Measurements from ENCODE around the gene TYW1.
"Not testable (repeated sequence)": the region's sequence is repeated elsewhere in the genome, so short reads cannot be mapped to it uniquely, and the experiment has no call there.

Gene TYW1

DNA sequence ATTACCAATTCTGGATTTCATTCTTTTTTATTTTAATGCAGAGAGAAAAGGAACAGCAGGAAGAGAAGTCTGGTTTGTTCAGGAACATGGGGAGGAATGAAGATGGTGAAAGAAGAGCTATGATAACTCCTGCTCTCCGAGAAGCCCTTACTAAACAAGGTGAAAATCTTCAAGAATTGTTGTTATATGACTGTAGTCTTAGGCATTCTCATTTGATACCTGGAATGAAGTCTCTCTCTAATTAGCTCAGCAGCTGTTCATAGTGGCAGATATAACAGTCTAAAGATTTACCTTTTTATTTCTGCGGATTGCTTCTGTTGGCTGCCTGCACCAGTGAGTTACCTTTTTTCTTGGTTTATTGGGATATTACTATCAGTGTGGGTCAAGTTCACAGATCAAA, 53.3 kb downstream of the TYW1 start:
- not testable (repeated sequence) for DNase-seq

DNA sequence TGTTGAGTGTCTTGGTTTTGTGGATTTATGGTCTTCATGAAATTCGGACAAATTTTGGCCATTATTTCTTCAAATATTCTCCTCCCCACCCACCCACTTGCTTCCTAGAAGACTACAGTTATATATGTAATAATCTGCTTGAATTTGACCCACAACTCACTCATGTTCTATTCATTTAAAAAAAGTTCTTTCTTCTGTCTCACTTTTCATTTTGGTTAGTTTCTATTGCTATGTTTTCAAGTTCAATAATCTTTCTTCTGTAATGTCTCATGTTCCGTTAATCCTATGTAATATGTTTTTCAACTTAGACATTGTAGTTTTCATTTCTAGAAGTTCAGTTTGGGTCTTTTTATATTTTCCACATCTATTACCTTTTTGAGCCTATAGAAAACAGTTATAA, 55.5 kb downstream of the TYW1 start:
- DNase-seq: not testable (repeated sequence)

DNA sequence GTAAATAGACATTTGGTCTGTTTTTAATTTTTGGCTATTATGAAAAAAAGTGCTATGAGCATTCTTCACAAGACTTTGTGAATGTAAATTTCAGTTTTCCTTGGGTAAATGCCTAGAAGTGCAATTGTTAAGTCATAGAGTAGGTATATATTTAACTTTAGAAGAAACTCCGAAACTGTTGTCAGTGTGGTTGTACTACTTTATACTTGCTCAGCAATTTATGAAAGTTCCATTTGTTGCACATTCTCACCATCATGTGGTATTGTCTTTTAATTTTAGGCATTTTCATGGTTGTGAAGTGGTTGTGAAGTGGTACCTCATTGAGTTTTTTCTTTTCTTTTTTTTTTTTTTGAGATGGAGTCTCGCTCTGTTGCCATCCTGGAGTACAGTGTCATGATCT, 60.0 kb downstream of the TYW1 start:
- no peak for DNase-seq

DNA sequence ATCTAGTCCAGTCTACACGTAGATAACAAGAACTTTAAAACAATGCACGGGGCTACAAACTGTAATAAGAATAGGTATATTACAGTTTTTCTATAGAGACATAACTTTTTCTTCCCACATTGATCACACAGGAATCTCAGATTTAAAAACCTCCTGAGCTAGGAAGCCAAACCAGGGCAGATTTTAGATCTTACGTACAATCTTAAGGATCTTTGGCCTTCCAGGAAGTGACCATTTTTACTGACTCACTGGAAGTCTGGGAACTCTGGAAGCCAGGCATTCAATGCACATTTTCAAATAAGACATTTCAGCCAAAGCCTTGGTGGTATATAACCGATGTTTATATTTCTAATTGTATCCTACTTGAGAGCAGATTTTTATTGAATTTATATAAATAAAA, 64.7 kb downstream of the TYW1 start:
- not testable (repeated sequence) for DNase-seq

DNA sequence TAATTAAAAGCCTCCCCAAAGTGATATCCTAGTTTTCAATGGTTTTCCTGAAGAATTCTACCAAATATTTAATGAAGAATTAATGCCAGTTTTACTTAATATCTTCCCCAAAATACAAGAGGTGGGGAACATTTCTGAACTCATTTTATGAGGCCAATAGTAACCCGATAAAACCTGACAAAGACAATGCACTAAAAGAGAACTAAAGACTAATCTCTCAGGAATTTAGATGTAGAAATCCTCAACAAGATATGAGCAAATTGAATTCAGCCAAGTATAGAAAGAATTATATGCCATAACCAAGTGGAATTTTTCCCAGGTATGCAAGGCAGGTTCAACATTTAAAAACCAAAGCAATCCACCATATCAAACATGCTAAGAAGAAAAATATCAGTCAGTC, 66.2 kb downstream of the TYW1 start:
- not testable (repeated sequence) for DNase-seq

DNA sequence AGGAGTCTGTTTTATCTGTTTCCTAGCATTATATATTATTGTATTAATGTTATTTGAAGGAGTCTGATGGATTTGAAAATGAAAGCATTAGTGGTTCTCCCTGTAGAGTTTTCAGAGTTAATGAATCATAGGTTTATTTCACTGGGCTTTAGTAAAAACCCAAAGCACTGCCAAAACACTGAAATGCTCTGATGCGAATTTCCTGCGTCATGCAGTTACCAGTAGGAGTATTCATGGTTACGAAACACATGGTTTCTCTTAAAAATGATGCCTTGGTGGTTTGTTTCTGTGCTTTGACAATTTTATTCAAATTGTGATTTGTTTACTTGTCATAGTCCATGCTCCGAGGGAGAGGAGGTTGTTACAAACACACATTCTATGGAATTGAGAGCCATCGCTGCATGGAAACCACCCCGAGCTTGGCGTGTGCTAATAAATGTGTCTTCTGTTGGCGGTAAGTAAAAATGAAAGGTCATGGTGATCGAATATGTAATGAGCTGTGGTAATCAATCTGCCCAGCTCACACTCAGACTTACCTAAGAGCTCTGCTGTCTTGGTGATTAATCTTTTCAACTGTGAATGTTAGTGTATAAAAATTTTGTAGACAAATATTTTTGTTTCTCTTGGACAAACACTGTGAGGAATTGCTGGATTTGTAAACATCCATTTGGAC, 70.5 kb downstream of the TYW1 start:
- DNase-seq: not testable (repeated sequence)

DNA sequence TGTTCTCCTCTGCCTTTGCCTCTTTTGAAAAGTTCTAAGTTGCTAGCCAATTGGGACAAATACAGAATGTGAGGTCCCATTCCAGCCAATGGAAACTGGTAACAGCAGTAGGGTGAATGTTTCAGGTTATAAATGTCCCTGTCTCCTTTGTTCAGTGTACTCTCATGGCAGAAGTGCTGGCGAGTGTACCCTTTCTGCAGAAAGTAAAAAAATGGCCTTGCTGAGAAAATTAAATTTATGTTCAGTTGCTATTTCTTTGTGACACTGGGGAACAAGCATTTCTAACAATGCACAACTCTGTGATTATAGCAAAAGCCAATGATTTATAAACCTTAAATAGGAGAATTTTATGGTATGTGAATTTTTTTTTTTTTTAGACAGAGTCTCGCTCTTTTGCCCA, 79.5 kb downstream of the TYW1 start:
- not testable (repeated sequence) for DNase-seq

DNA sequence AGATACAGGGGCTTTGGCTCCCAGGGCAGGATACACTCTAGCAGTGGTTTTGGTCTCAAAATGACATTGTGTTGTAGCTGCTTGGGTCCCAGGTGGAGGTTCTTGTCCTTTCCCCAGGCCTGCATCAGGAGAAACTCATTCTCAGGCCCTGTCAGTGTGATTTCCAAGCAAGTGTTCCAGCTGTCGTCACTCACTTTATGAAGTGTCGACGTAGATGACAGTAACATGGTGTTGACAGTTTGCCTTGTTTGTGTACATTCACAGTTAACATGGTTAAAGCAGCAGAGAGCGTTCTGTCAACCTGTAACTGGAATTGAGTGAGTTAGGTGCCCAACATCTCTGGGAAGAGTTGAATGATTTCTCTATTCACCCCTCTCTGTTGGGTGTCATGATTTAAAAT, 86.2 kb downstream of the TYW1 start:
- DNase-seq: not testable (repeated sequence)

DNA sequence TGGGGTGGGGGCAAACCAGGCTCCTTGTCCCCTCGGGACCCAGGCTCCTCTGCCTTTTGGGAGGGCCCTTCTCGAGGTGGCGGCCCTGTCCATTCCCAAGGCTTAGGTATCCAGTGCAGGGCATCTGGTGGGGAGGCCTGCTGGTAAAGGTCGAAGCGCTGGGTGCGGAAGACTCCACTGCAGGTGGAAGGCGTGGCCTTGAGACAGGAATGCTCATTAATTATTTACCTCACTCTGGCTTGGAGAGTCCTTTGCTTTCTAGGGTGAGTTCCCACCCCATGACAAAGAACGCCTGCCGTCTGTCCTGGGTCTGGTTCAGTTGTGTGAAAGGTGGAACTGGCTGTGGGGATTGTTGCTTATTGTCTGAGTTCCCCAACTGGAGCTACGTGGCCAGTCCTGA, 92.6 kb downstream of the TYW1 start:
- not testable (repeated sequence) for DNase-seq

DNA sequence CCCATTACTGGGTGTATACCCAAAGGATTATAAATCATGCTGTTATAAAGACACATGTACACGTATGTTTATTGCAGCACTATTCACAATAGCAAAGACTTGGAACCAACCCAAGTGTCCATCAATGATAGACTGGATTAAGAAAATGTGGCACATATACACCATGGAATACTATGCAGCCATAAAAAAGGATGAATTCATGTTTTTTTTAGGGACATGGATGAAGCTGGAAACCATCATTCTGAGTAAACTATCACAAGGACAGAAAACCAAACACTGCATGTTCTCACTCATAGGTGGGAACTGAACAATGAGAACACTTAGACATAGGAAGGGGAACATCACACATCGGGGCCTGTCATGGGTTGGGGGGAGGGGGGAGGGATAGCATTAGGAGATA, 94.4 kb downstream of the TYW1 start:
- DNase-seq: not testable (repeated sequence)

DNA sequence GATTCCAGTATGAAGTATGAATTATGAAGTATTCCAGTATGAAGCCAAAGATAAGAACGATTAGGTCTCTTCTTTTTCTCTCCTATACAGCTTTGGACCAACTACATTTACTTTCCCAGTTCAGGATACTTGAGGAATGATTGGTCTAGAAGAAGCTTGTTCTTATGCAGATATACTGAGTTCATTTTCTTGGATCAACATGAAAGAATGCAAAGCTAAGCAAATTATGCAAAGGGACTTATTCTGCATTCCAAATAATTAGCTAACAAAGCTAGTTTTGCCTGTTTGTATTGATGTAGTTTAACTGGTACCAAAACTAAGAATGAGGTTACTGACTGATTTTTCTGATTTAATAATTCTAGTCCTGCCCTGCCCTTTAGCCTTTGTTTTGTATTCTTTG, 101.4 kb downstream of the TYW1 start:
- not testable (repeated sequence) for DNase-seq

DNA sequence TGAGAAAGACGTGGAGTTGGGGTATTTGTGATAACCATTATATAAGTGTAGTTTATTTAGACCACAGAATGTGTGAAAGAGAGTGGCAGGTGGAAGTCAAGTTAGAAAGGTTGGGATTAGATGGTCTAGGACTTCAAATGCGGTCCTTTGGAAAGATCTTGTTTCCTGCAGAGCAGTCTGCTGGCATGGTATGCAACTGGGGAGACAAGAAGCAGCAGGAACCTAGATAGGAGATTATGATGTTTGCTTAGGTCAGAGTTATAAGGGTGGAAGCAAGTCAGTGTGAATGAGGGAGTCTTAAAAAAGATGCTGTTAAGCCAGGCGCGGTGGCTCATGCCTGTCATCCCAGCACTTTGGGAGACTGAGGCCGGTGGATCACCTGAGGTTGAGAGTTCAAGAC, 102.8 kb downstream of the TYW1 start:
- DNase-seq: not testable (repeated sequence)

DNA sequence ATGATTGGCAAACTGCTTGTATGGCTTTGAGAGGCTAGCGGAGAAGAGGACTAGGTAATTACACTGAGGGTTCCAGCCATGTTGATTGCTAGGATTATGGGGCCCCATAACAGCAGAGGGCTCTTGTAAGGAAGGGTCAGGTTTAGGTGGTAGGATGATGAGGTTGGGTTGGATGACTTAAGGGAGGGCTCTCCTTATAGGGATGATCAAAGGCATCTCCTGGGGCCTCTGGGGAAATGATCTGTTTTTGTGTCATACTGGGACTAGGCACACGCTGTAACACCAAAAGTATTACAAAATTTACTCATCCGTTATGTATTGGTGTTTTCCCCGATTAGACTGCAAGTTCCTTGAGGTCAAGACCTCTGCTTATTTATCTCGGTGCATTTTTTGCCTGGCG, 103.4 kb downstream of the TYW1 start:
- DNase-seq: not testable (repeated sequence)

DNA sequence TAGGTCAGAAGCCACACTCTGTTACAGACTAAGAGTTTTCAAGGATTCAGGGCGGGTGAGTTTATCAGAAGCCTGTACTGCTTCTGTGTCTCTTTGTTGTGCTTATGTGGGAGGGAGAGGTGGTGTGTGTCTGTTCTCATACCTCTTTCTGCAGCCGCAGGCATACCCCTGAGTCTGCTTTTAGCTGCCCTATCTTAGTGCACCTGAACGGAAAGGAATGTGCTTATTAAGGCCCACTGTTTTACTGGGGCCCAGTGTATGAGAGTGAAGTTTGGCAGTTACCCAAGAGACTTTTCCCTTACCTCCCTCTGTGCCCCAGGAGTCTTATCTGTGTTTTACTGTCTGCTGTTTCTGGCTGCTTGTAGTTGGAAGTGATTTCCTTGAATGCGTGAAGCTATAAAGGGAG, 104.3 kb downstream of the TYW1 start:
- no peak for DNase-seq

DNA sequence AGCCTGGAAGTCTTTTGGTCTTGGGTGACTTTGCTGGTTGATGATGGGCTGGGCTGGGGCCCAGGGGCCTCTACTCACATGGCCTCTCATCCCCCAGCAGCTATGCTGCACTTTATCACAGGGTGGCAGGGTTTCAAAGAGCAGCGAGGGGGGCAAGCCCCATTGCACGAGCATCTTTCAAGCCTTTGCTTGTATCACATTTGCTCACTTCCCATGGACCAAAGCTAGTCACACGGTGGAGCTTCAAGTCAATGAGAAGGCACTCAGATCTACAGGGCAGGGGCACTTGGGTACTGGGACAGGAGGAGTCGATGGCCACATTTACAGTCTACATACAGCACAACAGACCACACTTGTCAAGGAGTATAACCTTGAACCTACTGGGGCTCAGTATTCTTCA, 108.3 kb downstream of the TYW1 start:
- DNase-seq: not testable (repeated sequence)

DNA sequence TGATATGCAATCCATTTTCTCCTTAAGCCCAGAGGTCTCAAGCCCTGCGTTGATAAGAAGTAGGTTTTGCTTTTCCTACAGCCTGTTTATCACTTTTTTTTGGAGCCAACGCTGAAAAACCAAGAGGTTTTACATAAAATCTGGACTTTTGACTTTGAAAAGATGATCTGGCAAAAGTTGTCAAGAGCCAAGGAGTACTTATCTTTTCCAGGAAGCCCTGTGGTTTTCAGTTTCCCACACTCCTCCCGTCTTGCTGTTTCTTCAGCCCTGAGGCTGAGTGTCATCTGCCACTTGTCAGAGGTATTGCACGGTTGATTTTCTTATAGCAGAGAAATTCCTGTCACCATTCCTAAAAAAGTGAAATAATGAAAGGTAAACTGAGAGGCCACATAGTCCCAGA, 108.7 kb downstream of the TYW1 start:
- DNase-seq: no peak

DNA sequence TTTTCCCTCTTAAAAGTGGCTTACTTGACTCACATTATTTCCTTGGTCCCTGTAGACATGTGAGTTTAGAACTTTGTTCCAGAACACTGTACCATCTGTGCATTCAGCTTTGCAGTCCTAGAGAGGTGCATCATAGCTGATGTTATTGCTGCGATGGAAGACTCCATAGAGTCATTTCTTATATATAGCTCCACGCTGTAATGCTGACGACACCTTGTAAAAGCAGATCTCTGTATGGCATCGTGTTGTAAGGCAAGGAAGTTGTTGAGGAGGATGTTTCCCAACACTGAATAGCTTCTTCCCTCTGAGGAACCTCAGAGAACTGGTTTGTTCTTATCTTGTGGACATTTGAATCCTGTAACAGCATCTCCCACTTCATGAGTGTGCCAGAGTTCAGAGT, 109.6 kb downstream of the TYW1 start:
- not testable (repeated sequence) for DNase-seq

DNA sequence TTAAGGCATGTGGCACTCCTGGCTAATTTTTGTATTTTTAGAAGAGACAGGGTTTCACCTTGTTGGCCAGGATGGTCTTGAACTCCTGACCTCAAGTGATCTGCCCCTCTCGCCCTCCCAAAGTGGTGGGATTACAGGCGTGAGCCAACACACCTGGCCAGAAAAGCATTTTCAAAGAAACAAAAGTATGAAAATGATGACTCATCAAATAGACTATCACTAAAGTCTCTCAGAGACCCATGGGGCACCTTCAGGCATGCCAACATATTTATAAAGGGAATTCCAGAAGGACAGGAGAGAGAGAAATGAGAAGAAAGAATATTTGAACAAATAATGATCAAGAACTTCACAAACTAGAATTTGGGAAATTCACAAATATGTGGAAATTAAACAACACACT, 114.7 kb downstream of the TYW1 start:
- DNase-seq: not testable (repeated sequence)

DNA sequence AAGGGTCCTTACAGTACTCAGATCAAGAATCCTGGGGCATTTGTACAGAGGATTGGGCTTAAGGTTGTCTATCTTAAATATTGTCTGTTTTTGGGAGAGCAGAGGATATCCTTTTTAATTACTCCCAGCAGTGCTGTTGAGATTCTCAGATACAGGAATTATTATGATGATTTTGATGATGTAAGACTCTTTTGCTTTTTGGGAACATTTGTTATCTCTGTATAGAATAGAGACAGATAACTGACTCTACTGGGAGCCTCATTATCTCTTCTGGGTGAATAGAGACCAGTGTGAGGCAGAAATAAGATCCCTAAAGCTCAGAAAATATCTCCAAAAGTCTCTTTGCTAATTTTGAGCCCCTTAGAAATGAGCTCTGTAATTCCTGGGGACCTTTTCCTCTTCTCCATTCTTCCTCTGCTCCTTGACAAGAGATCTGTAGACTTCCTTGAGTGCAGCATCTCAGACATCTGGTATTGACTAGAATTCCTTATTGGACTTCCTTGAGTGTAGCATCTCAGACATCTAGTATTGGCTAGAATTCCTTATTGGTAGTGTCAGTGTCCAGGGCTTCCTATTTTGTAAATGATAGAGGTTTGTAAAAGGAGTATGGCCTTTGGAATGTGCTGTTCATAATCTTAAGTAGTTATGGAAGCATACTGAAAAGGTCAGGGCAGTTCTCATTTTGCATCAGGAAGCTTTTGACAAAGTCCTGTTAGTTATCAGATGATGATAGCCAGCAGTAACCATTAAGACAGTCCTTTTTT, 118.0 kb downstream of the TYW1 start:
- not testable (repeated sequence) for DNase-seq

DNA sequence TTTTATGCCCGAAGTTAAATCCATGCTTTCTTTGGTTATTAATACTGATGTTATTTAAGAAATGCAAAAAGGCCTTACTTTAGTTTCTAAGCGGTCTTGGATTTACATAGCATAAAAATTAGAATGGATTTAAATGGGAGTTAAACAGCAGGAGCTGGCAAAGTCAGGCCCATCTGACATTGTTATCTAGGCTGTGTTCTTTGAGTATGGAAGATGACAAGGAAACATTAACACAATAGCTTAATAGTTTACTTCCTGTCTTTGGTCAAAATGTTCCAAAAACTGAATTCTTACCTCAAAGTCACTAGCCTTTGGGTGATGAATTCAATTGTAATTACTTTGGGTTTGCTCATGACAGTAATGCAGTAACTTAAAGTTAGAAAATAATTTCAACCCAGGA, 123.9 kb downstream of the TYW1 start:
- DNase-seq: not testable (repeated sequence)

DNA sequence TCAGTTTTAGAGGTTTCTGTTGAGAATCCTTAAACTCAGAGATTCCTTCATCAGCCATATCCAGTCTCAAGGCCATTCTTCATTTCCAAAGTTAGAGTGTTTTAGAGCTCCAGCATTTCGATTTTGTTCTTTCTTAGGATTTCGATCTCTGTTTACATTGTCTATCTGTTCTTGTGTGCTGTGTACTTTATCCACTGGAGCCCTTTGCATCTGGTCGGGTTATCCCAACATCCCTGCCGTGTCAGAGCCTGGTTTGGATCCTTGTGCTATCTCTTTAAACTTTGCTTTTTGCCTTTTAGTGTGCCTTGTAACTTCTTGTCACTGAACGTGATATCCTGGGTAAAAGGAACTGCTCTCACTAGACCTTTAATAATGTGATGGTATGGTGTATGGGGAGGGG, 131.6 kb downstream of the TYW1 start:
- DNase-seq: not testable (repeated sequence)

DNA sequence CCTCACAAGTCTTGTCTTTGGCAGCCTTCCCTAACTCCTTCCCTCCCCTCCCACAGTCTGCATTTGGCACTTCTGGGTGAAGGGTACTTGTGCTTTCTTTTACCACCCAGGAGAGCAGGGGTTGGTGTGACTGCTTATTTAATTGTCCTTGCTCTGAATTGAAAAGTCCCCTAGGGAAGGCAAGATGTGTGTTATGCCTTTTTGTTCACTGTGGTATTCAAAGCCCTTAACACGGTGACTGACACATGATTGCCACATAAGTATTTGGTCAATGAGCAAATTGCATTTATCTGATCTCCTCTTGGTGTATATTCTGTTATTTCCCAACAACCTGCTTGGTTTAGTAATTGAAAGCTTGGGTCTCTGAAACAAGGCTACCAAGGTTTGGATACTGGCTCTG, 134.1 kb downstream of the TYW1 start:
- not testable (repeated sequence) for DNase-seq

DNA sequence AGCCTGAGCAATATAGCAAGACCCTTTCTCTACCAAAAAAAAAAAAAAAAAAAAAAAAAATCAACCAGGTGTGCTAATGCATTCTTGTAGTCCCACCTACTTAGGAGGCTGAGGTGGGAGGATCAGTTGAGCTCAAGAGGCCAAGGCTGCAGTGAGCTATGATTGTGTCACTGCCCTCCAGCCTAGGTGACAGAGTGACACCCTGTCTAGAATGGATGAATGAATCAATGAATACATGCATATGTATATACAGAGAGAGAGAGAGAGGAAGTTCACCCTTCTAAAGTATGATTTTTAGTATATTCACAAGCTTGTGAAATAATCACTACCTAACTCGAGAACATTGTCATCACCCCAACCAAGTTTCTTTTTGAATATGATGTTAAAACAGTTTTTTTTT, 138.3 kb downstream of the TYW1 start:
- not testable (repeated sequence) for DNase-seq

Data from CD4-positive, alpha-beta T cell treated with Interleukin-15 for 1 hour (primary cell).